Trophoblast cell (in vitro differentiated cells and primary cell): ENCODE results near the gene NMNAT3.

Source experiments
- DNase-seq, 2 donors: peaks; one replicate each; pipeline ENCODE4 v3.0.0-alpha.2; 2016
- H2AFZ ChIP-seq: 2 replicates; pipeline ENCODE4 v1.6.1; 2013; ENCODE audit warnings: low read length, moderate library complexity, mild to moderate bottlenecking; ENCODE audit not compliant: insufficient read depth, poor library complexity
- H2AK5ac ChIP-seq: 2 replicates; pipeline ENCODE4 v1.6.1; 2013; ENCODE audit warnings: mild to moderate bottlenecking, low read length
- H2BK120ac ChIP-seq: 2 replicates; pipeline ENCODE4 v1.6.1; 2013; ENCODE audit warnings: low read length, mild to moderate bottlenecking, moderate library complexity; ENCODE audit not compliant: insufficient read depth, poor library complexity
- H2BK12ac ChIP-seq: 2 replicates; pipeline ENCODE4 v1.6.1; 2013; ENCODE audit warnings: mild to moderate bottlenecking, low read length, moderate library complexity
- H2BK5ac ChIP-seq: 2 replicates; pipeline ENCODE4 v1.6.1; 2013; ENCODE audit warnings: low read length, low read depth, moderate library complexity, mild to moderate bottlenecking; ENCODE audit not compliant: poor library complexity
- H3K14ac ChIP-seq: 2 replicates; pipeline ENCODE4 v1.6.1; 2013; ENCODE audit warnings: mild to moderate bottlenecking, low read length
- H3K18ac ChIP-seq: 2 replicates; pipeline ENCODE4 v1.6.1; 2013; ENCODE audit warnings: mild to moderate bottlenecking, low read length
- H3K23ac ChIP-seq: 2 replicates; pipeline ENCODE4 v1.6.1; 2013; ENCODE audit warnings: low read length
- H3K27ac ChIP-seq: 2 replicates; pipeline ENCODE4 v1.5.1; 2013; ENCODE audit warnings: low read depth, mild to moderate bottlenecking, inconsistent platforms, low read length, moderate library complexity
- H3K27me3 ChIP-seq: 2 replicates; pipeline ENCODE4 v1.6.1; 2013; ENCODE audit warnings: inconsistent platforms, mild to moderate bottlenecking, low read length, moderate library complexity; ENCODE audit not compliant: insufficient read depth
- H3K36me3 ChIP-seq, 2 experiments: 1 replicate in 1 of 2; 2 replicates in 1 of 2; pipeline ENCODE4 v1.6.1; 2013; ENCODE audit warnings: low read length in 2 of 2, mild to moderate bottlenecking in 2 of 2, moderate library complexity in 1 of 2; ENCODE audit not compliant: insufficient read depth in 2 of 2, control insufficient read depth in 1 of 2
- H3K4ac ChIP-seq: 2 replicates; pipeline ENCODE4 v1.6.1; 2013; ENCODE audit warnings: low read depth, mild to moderate bottlenecking, low read length, moderate library complexity
- H3K4me1 ChIP-seq, 2 experiments: 1 replicate in 1 of 2; 2 replicates in 1 of 2; pipeline ENCODE4 v1.6.1; 2013; ENCODE audit warnings: low read length in 2 of 2, mild to moderate bottlenecking in 2 of 2, moderate library complexity in 1 of 2; ENCODE audit not compliant: insufficient read depth in 2 of 2, control insufficient read depth in 1 of 2
- H3K4me2 ChIP-seq: 2 replicates; pipeline ENCODE4 v1.6.1; 2013; ENCODE audit warnings: inconsistent platforms, mild to moderate bottlenecking, low read length, moderate library complexity
- H3K4me3 ChIP-seq: 2 replicates; pipeline ENCODE4 v1.5.1; 2013; ENCODE audit warnings: mild to moderate bottlenecking, low read depth, low read length, inconsistent platforms
- H3K79me1 ChIP-seq: one replicate; pipeline ENCODE4 v1.6.1; 2013; ENCODE audit warnings: low read length
- H3K79me2 ChIP-seq: 2 replicates; pipeline ENCODE4 v1.6.1; 2013; ENCODE audit warnings: low read length, mild to moderate bottlenecking; ENCODE audit not compliant: control insufficient read depth, insufficient read depth, poor library complexity
- H3K9ac ChIP-seq: 2 replicates; pipeline ENCODE4 v1.6.1; 2013; ENCODE audit warnings: mild to moderate bottlenecking, low read length
- H3K9me3 ChIP-seq: 2 replicates; pipeline ENCODE4 v1.6.1; 2013; ENCODE audit warnings: low read depth, mild to moderate bottlenecking, control low read depth, inconsistent platforms, low read length; ENCODE audit not compliant: insufficient read depth
- H4K12ac ChIP-seq: 2 replicates; pipeline ENCODE4 v1.6.1; 2013; ENCODE audit warnings: low read depth, mild to moderate bottlenecking, low read length, moderate library complexity
- H4K8ac ChIP-seq: 2 replicates; pipeline ENCODE4 v1.6.1; 2013; ENCODE audit warnings: low read depth, mild to moderate bottlenecking, low read length, moderate library complexity
- H4K91ac ChIP-seq: one replicate; pipeline ENCODE4 v1.6.1; 2013; ENCODE audit warnings: low read depth, mild to moderate bottlenecking, low read length, moderate library complexity
- WGBS: extraction: QIAGEN DNeasy Blood & Tissue Kit; methylation state at CpG from one replicate; pipeline ENCODE4 v1.1.7; 2013; ENCODE audit warnings: missing lambda C conversion rate; ENCODE audit not compliant: insufficient read length, insufficient coverage; ENCODE audit errors: extremely low coverage; 5-methylcytosine and 5-hydroxymethylcytosine counted together

NMNAT3 gene

GRCh38 chr3:139528281-139528680, 149.5 kb downstream of the NMNAT3 start:
- Histone ChIP-seq H3K18ac (no peak overlapping the region), H3K4me2 (no peak overlapping the region), H2BK5ac (no peak overlapping the region), H2AK5ac (no peak overlapping the region), H3K4ac (no peak overlapping the region), H4K91ac (no peak overlapping the region), H3K4me1 (no peaks in the 10 kb centered on the region), H3K27ac (no peak overlapping the region), H3K79me2 (no peaks in the 10 kb centered on the region), H3K36me3 (no peaks in the 10 kb centered on the region), H3K27me3 (no peaks in the 10 kb centered on the region), H3K14ac (no peak overlapping the region), H3K4me3 (no peak overlapping the region), H3K9me3 (no peaks in the 10 kb centered on the region), H3K23ac (no peak overlapping the region), H4K8ac (no peak overlapping the region), H2AFZ (no peak overlapping the region), H2BK12ac (no peak overlapping the region), H3K9ac (no peak overlapping the region), H3K79me1 (no peaks in the 10 kb centered on the region), H2BK120ac (no peak overlapping the region), H4K12ac (no peak overlapping the region)
- WGBS = no CpG with 5 or more reads among the region's 2 CpGs
- no peak for DNase-seq

- no peak overlapping the region for H3K4me3 ChIP-seq
- H4K8ac ChIP-seq = no peak overlapping the region
- H3K4ac ChIP-seq = no peak overlapping the region
- no CpG with 5 or more reads among the region's 5 CpGs for WGBS
- H2AK5ac ChIP-seq = no peak overlapping the region
- H3K18ac ChIP-seq = no peak overlapping the region
- H3K27ac ChIP-seq = no peak overlapping the region
- no peak overlapping the region for H2AFZ ChIP-seq
- no peak overlapping the region for H3K4me2 ChIP-seq
- H3K9me3 ChIP-seq = no peaks in the 10 kb centered on the region
- no peaks in the 10 kb centered on the region for H3K79me2 ChIP-seq
- no peaks in the 10 kb centered on the region for H3K4me1 ChIP-seq
- H3K23ac ChIP-seq = no peak overlapping the region
- H4K12ac ChIP-seq = no peak overlapping the region
- H4K91ac ChIP-seq = no peak overlapping the region
- H2BK120ac ChIP-seq = no peak overlapping the region
- H3K79me1 ChIP-seq = no peaks in the 10 kb centered on the region
- H3K36me3 ChIP-seq = no peaks in the 10 kb centered on the region
- H2BK12ac ChIP-seq = no peak overlapping the region
- H3K9ac ChIP-seq = no peak overlapping the region
- no peak for DNase-seq
- H3K27me3 ChIP-seq = no peaks in the 10 kb centered on the region
- H2BK5ac ChIP-seq = no peak overlapping the region
- H3K14ac ChIP-seq = no peak overlapping the region
Observed at GRCh38 chr3:139527265-139527664, 150.5 kb downstream of the NMNAT3 start.

- no peak overlapping the region for H2BK12ac ChIP-seq
Observed at GRCh38 chr3:139526146-139526545, 151.6 kb downstream of the NMNAT3 start.

GRCh38 chr3:139524841-139525636, 152.7 kb downstream of the NMNAT3 start:
- no peak overlapping the region for H4K91ac ChIP-seq
- WGBS = no CpG with 5 or more reads among the region's 7 CpGs
- no peak overlapping the region for H3K14ac ChIP-seq

More at GRCh38 chr3:139526146-139526545, 151.6 kb downstream of the NMNAT3 start:
- Histone ChIP-seq H3K79me2 (no peaks in the 10 kb centered on the region), H3K9me3 (no peaks in the 10 kb centered on the region), H2BK5ac (no peak overlapping the region), H3K79me1 (no peaks in the 10 kb centered on the region), H3K4me3 (no peak overlapping the region), H3K23ac (no peak overlapping the region), H2BK120ac (no peak overlapping the region), H3K27me3 (no peaks in the 10 kb centered on the region), H4K8ac (no peak overlapping the region), H3K4me2 (no peak overlapping the region), H3K4ac (no peak overlapping the region), H3K14ac (no peak overlapping the region), H3K27ac (no peak overlapping the region), H3K4me1 (no peaks in the 10 kb centered on the region), H2AFZ (no peak overlapping the region), H2AK5ac (no peak overlapping the region), H3K36me3 (no peaks in the 10 kb centered on the region), H4K91ac (no peak overlapping the region), H3K9ac (no peak overlapping the region), H4K12ac (no peak overlapping the region), H3K18ac (no peak overlapping the region)
- no peak for DNase-seq
- no CpG with 5 or more reads among the region's 2 CpGs for WGBS

More at GRCh38 chr3:139524841-139525636, 152.7 kb downstream of the NMNAT3 start:
- H3K4ac ChIP-seq = no peak overlapping the region
- no peak overlapping the region for H2AK5ac ChIP-seq
- H3K27me3 ChIP-seq = no peaks in the 10 kb centered on the region
- no peaks in the 10 kb centered on the region for H3K36me3 ChIP-seq
- no peak overlapping the region for H3K18ac ChIP-seq
- no peak overlapping the region for H3K4me3 ChIP-seq
- no peak overlapping the region for H3K9ac ChIP-seq
- H2BK12ac ChIP-seq = no peak overlapping the region
- no peaks in the 10 kb centered on the region for H3K9me3 ChIP-seq
- H3K4me1 ChIP-seq = no peaks in the 10 kb centered on the region
- no peak overlapping the region for H3K4me2 ChIP-seq
- no peaks in the 10 kb centered on the region for H3K79me2 ChIP-seq
- no peak overlapping the region for H3K23ac ChIP-seq
- H2AFZ ChIP-seq = no peak overlapping the region
- no peak overlapping the region for H2BK5ac ChIP-seq
- no peak overlapping the region for H3K27ac ChIP-seq
- H2BK120ac ChIP-seq = no peak overlapping the region
- H4K12ac ChIP-seq = no peak overlapping the region
- H4K8ac ChIP-seq = no peak overlapping the region
- no peak for DNase-seq
- no peaks in the 10 kb centered on the region for H3K79me1 ChIP-seq
